Measurements from ENCODE around the gene SLC7A11.

DNA sequence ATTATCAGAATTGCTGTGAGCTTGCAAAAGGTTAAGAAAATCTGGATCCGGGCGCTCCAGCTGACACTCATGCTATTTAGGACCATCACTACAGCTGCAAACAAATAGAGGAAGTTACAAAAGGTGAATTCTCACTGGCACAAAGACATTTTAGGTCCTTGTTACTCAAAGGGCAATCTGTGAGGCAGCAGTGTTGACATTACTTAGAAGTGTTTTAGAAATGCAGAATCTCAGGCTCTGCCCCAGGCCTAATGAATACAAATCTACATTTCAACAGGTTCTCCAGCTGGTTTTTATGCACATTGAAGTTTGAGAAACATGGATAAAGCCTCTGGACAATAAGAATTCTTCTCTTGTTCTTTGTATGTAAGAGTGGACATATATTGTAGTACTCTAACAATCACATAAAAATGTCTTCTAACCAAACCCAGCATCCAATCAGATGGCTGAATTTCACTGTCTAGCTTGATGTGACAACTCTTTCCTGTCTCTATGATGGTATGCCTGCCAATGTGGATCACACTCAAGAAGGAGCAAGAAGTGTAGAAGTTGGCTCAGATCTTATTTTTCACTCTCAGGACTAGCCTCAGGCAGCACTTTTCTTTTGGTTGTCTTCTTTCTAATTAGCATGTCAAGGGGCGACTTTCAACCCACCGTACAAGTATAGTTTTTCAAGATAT lies 18.8 kb downstream of the SLC7A11 start:
- TF ChIP-seq GTF2I (CRISPR knock-in tag; conservative IDR thresholded peaks at IDR 0.05) (no peak), FOXK1 (CRISPR knock-in tag; IDR thresholded peaks at IDR 0.05) (no peak), SMAD4 (CRISPR knock-in tag; IDR thresholded peaks at IDR 0.05) (no peak), ESRRA (CRISPR knock-in tag; IDR thresholded peaks at IDR 0.05; ENCODE audit: borderline replicate concordance) (no peak)
- TF ChIP-seq, protein P1, sequence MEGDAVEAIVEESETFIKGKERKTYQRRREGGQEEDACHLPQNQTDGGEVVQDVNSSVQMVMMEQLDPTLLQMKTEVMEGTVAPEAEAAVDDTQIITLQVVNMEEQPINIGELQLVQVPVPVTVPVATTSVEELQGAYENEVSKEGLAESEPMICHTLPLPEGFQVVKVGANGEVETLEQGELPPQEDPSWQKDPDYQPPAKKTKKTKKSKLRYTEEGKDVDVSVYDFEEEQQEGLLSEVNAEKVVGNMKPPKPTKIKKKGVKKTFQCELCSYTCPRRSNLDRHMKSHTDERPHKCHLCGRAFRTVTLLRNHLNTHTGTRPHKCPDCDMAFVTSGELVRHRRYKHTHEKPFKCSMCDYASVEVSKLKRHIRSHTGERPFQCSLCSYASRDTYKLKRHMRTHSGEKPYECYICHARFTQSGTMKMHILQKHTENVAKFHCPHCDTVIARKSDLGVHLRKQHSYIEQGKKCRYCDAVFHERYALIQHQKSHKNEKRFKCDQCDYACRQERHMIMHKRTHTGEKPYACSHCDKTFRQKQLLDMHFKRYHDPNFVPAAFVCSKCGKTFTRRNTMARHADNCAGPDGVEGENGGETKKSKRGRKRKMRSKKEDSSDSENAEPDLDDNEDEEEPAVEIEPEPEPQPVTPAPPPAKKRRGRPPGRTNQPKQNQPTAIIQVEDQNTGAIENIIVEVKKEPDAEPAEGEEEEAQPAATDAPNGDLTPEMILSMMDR (IDR thresholded peaks at IDR 0.05), result no peak
- TF ChIP-seq, protein P2, sequence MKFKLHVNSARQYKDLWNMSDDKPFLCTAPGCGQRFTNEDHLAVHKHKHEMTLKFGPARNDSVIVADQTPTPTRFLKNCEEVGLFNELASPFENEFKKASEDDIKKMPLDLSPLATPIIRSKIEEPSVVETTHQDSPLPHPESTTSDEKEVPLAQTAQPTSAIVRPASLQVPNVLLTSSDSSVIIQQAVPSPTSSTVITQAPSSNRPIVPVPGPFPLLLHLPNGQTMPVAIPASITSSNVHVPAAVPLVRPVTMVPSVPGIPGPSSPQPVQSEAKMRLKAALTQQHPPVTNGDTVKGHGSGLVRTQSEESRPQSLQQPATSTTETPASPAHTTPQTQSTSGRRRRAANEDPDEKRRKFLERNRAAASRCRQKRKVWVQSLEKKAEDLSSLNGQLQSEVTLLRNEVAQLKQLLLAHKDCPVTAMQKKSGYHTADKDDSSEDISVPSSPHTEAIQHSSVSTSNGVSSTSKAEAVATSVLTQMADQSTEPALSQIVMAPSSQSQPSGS (CRISPR knock-in tag; IDR thresholded peaks at IDR 0.05; ENCODE audit: borderline replicate concordance, low read depth), result no peak

All from WTC11 (cell line).